ENCODE measurements around the gene TOP1.
"Not testable (repeated sequence)": the region's sequence is repeated elsewhere in the genome, so short reads cannot be mapped to it uniquely, and the experiment has no call there.

TOP1 gene

DNA sequence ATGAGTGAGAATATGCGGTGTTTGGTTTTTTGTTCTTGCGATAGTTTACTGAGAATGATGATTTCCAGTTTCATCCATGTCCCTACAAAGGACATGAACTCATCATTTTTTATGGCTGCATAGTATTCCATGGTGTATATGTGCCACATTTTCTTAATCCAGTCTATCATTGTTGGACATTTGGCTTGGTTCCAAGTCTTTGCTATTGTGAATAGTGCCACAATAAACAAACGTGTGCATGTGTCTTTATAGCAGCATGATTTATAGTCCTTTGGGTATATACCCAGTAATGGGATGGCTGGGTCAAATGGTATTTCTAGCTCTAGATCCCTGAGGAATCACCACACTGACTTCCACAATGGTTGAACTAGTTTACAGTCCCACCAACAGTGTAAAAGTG is 99.7 kb downstream of the TOP1 start:
- POLR2A ChIA-PET; H3K27ac ChIP-seq (ENCODE audit: extremely low read depth, low read depth, low read length); H3K4me1 ChIP-seq (ENCODE audit: control insufficient read depth, insufficient read depth, low read length); H3K4me3 ChIP-seq (ENCODE audit: low read depth, low read length); CTCF ChIA-PET; H3K9me3 ChIP-seq (ENCODE audit: control insufficient read depth, insufficient read depth, low read depth, low read length): not testable (repeated sequence)
- peak; percentile 51; the same call in 1 of the 2 replicates for TF ChIP-seq ZNF146 (tag by site-specific recombination; IDR thresholded peaks at IDR 0.05)
- H3K36me3 ChIP-seq (ENCODE audit: control insufficient read depth in 2 of 2, insufficient read depth in 1 of 2, low read length in 2 of 2) = peaks cover 0 to 31% of the 10 kb centered on the region in 2 experiments; a peak in 2 of 3 replicates

DNA sequence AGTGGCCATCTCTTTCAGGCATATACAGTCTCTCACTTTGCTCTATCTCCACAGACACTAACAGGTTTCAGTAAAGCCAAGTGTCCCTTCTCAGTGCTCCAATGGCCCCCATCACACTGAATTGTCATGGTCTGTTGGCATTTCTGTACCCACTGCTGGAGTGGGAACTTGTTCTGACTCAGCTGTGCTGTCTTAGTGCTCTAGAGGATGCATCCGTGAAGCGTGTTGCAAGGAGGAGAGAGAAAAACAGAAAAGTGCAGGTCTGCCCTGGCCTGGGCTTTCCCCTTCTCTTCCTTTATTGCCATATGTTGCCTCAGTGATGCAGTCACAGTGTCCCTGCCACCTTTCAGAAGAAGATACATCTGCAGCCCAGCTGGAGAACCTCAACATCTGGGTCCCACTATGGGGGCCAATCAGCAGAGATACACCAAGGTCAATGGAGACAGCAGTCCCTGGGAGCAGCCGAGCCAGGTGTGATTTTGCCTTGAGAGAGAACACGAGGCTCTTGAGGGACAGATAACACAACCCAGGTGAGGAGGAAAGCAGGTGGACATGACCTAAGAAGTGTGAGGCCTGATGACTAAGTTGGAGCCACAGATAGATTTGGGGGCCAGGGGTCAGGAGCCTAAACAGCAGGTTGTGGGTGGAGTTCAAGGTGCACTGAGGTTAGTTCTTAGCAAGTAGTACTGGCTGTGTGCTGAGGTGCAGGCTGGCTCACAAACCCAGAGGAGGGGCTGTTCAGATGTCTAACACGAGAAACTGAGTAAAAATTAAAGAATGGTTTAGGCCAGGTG is 103.2 kb downstream of the TOP1 start:
- Histone ChIP-seq H3K9me3 (ENCODE audit: control insufficient read depth, insufficient read depth, low read depth, low read length) (no peaks in the 10 kb centered on the region), H3K4me3 (ENCODE audit: low read depth, low read length) (no peak overlapping the region), H3K4me1 (ENCODE audit: control insufficient read depth, insufficient read depth, low read length) (no peaks in the 10 kb centered on the region), H3K27ac (ENCODE audit: extremely low read depth, low read depth, low read length) (no peak overlapping the region), H3K36me3 (ENCODE audit: control insufficient read depth in 2 of 2, insufficient read depth in 1 of 2, low read length in 2 of 2) (peaks cover 0 to 4% of the 10 kb centered on the region in 2 experiments; a peak in 2 of 3 replicates)
- POLR2A ChIA-PET = no interaction called here
- TF ChIP-seq ZXDB (tag by site-specific recombination; IDR thresholded peaks at IDR 0.05) (no peak), ZNF394 (tag by site-specific recombination; IDR thresholded peaks at IDR 0.05; ENCODE audit: borderline replicate concordance) (no peak), ZNF623 (tag by site-specific recombination; IDR thresholded peaks at IDR 0.05) (no peak), ZNF777 (tag by site-specific recombination; IDR thresholded peaks at IDR 0.05; ENCODE audit: borderline replicate concordance) (no peak), ZNF324 (tag by site-specific recombination; IDR thresholded peaks at IDR 0.05) (no peak), ZNF830 (tag by site-specific recombination; IDR thresholded peaks at IDR 0.05; ENCODE audit: low read depth) (no peak), ZNF629 (tag by site-specific recombination; IDR thresholded peaks at IDR 0.05) (no peak)
- TF ChIP-seq, protein P1, sequence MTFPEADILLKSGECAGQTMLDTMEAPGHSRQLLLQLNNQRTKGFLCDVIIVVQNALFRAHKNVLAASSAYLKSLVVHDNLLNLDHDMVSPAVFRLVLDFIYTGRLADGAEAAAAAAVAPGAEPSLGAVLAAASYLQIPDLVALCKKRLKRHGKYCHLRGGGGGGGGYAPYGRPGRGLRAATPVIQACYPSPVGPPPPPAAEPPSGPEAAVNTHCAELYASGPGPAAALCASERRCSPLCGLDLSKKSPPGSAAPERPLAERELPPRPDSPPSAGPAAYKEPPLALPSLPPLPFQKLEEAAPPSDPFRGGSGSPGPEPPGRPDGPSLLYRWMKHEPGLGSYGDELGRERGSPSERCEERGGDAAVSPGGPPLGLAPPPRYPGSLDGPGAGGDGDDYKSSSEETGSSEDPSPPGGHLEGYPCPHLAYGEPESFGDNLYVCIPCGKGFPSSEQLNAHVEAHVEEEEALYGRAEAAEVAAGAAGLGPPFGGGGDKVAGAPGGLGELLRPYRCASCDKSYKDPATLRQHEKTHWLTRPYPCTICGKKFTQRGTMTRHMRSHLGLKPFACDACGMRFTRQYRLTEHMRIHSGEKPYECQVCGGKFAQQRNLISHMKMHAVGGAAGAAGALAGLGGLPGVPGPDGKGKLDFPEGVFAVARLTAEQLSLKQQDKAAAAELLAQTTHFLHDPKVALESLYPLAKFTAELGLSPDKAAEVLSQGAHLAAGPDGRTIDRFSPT (tag by site-specific recombination; IDR thresholded peaks at IDR 0.05) = no peak
- TF ChIP-seq, protein P2, sequence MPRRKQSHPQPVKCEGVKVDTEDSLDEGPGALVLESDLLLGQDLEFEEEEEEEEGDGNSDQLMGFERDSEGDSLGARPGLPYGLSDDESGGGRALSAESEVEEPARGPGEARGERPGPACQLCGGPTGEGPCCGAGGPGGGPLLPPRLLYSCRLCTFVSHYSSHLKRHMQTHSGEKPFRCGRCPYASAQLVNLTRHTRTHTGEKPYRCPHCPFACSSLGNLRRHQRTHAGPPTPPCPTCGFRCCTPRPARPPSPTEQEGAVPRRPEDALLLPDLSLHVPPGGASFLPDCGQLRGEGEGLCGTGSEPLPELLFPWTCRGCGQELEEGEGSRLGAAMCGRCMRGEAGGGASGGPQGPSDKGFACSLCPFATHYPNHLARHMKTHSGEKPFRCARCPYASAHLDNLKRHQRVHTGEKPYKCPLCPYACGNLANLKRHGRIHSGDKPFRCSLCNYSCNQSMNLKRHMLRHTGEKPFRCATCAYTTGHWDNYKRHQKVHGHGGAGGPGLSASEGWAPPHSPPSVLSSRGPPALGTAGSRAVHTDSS (tag by site-specific recombination; IDR thresholded peaks at IDR 0.05) = no peak
- TF ChIP-seq, protein P3, sequence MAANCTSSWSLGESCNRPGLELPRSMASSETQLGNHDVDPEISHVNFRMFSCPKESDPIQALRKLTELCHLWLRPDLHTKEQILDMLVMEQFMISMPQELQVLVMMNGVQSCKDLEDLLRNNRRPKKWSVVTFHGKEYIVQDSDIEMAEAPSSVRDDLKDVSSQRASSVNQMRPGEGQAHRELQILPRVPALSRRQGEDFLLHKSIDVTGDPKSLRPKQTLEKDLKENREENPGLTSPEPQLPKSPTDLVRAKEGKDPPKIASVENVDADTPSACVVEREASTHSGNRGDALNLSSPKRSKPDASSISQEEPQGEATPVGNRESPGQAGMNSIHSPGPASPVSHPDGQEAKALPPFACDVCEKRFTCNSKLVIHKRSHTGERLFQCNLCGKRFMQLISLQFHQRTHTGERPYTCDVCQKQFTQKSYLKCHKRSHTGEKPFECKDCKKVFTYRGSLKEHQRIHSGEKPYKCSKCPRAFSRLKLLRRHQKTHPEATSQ (tag by site-specific recombination; IDR thresholded peaks at IDR 0.05) = no peak
- TF ChIP-seq, protein P4, sequence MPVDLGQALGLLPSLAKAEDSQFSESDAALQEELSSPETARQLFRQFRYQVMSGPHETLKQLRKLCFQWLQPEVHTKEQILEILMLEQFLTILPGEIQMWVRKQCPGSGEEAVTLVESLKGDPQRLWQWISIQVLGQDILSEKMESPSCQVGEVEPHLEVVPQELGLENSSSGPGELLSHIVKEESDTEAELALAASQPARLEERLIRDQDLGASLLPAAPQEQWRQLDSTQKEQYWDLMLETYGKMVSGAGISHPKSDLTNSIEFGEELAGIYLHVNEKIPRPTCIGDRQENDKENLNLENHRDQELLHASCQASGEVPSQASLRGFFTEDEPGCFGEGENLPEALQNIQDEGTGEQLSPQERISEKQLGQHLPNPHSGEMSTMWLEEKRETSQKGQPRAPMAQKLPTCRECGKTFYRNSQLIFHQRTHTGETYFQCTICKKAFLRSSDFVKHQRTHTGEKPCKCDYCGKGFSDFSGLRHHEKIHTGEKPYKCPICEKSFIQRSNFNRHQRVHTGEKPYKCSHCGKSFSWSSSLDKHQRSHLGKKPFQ (tag by site-specific recombination; IDR thresholded peaks at IDR 0.05) = no peak
- TF ChIP-seq, protein P5, sequence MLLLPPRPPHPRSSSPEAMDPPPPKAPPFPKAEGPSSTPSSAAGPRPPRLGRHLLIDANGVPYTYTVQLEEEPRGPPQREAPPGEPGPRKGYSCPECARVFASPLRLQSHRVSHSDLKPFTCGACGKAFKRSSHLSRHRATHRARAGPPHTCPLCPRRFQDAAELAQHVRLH (tag by site-specific recombination; IDR thresholded peaks at IDR 0.05) = no peak
- CTCF ChIA-PET = no interaction called here

DNA sequence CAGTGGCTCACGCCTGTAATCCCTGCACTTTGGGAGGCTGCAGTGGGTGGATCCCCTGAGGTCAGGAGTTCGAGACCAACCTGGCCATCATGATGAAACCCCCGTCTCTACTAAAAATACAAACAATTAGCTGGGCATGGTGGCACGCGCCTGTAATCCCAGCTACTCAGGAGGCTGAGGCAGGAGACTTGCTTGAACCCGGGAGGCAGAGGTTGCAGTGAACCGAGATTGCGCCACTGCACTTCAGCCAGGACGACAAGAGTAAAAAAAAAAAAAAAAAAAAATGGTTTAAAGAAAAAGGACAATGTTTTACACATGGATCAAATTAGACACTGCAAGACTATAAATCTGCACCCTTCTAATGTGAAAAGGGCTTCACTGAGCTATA is 103.8 kb downstream of the TOP1 start:
- H3K9me3 ChIP-seq (ENCODE audit: control insufficient read depth, insufficient read depth, low read depth, low read length); POLR2A ChIA-PET: not testable (repeated sequence)
- CTCF ChIA-PET = interaction anchor here (0.7 kb wide), 2 partner anchors 19 to 101 kb away, joined by 3 to 6 read pairs; no protein-coding TSS in a partner anchor

More for the DNA sequence above, 103.8 kb downstream of the TOP1 start:
- not testable (repeated sequence) for H3K4me1 ChIP-seq (ENCODE audit: control insufficient read depth, insufficient read depth, low read length); H3K4me3 ChIP-seq (ENCODE audit: low read depth, low read length); H3K27ac ChIP-seq (ENCODE audit: extremely low read depth, low read depth, low read length); H3K36me3 ChIP-seq (ENCODE audit: control insufficient read depth in 2 of 2, insufficient read depth in 1 of 2, low read length in 2 of 2)

Measured in HEK293 (cell line).